IPS DF 19.7 (cell line): ENCODE results near the gene LYPD6B.

Experiments
- DNase-seq: peaks from one replicate; pipeline ENCODE4 v3.0.0-alpha.2; 2013; ENCODE audit warnings: low read depth, low spot score

The LYPD6B gene, protein sequence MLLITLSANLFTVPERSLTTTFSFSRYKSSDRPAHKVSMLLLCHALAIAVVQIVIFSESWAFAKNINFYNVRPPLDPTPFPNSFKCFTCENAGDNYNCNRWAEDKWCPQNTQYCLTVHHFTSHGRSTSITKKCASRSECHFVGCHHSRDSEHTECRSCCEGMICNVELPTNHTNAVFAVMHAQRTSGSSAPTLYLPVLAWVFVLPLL

DNA sequence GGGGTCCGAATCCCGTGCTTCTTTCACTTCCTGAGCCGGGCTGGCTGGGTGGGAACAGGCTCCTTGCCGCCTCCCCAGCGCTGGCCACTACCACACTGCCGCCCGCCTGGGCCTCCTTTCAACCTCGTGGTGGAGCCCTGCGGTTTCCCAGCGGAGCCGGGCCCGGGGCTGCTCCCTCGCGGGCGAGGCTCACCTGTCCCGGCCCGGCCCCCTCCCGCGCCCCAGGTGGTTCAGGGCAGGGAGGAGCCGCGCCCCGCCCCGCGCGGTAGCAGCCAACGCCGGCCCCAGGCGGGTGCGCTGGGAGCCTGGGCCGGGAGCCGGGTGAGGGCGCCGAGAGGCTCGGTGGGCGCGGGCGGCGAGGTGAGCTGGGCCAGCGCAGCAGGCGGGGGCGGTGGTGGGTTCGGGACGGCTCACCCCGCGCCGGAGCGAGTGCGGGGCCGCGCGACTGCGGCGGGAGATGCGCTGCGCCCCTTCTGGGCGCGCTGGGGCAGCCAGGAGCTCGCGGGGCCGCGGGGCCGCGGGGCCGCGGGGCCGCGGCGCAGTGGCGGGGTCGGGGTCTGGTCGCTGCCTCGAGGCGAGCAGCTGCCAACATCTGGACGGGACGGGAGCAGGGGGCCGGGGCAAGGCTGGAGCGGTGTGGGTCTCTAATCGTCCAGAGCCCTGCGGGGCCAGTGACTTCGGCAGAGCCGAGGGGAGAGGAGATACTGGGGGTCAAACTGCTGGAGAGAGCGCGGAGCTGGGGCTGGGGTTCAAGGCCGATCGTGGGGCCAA, at the start of gene LYPD6B:
Gene LYPD6B (plus strand): TSS at position 258 of the 771 bp plus-strand sequence. CDS start 92,250 bp downstream, outside the sequence.
- DNase-seq: no peak

- DNase-seq: peak; percentile 50
Measured at GRCh38 chr2:148989882-148990493, 48.5 kb upstream of the LYPD6B start.

DNA sequence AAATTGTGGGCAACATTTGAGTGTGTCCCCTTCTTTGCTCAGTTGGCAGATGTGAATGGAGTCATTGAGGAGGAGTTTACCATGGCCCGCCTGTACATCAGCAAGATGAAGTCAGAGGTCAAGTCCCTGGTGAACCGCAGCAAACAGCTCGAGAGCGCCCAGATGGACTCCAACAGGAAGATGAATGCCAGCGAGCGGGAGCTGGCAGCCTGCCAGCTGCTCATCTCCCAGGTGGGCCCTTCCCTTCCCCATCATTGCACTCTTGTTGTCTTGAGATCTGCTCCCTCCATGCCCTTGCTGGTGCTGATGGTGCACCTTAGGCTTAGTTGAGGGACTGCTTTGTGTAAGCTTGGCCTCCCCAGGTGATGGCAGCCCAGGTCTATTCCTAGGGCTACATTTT, 47.5 kb upstream of the LYPD6B start:
- no peak for DNase-seq

- DNase-seq: no peak
Measured at GRCh38 chr2:148992448-148992847, 46.1 kb upstream of the LYPD6B start.

GRCh38 chr2:148993351-148993750, 45.1 kb upstream of the LYPD6B start:
- no peak for DNase-seq

DNA sequence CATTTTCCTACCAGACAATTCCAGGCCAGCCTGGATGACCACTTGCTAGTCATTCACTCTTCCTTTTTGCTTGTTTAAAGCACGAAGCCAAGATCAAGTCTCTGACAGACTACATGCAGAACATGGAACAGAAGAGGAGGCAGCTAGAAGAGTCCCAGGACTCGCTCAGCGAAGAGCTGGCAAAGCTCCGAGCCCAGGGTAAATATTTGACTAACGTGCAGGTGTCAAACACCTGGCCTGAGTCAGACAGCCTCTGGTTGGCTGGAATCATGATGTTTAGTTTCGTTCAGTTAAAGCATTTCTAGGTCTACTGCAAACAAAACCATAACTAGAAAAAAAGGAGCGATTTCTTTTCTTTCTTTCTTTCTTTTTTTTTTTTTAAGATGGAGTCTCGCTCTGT, 44.2 kb upstream of the LYPD6B start:
- no peak for DNase-seq

DNA sequence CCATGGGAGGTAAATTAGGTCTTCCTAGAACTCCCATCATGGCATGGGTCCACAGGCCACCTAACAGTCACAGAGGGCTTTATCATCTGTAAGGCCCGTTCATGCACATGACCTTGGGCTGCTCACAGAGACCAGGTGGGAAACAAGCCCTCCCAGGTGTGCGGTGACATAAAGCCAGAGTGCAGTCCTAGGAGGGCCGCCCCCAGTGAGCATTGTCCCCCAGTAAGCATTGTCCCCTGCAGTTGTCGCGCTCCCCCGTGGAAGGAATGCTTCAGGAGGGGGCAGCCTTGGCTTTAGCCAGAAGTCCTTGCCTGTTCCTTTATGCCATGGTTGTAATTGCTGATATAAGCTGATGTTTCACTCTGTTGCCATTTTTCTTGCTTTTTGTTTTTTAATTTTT, 41.7 kb upstream of the LYPD6B start:
- no peak for DNase-seq

- DNase-seq: no peak
Measured at GRCh38 chr2:148998165-148998830, 40.2 kb upstream of the LYPD6B start.

DNA sequence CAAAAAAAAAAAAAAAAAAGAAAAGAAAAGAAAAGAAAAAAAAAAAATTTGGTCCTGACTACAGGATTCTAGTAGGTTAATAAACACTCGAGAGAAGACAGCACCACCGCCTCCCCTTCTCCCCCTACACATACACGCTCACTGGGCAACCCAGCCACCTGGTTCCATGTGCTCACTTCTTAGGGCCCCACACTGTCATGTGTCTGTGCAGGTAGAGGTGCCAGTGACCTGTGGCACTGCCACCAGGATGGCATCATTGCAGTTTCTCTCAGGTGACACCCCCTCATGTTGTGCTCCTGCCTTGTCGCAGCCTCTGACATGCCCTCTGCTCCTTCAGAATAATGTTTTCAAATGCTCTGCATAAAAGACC, 39.7 kb upstream of the LYPD6B start:
- no peak for DNase-seq

GRCh38 chr2:148999451-148999921, 39.0 kb upstream of the LYPD6B start:
- DNase-seq: no peak

DNA sequence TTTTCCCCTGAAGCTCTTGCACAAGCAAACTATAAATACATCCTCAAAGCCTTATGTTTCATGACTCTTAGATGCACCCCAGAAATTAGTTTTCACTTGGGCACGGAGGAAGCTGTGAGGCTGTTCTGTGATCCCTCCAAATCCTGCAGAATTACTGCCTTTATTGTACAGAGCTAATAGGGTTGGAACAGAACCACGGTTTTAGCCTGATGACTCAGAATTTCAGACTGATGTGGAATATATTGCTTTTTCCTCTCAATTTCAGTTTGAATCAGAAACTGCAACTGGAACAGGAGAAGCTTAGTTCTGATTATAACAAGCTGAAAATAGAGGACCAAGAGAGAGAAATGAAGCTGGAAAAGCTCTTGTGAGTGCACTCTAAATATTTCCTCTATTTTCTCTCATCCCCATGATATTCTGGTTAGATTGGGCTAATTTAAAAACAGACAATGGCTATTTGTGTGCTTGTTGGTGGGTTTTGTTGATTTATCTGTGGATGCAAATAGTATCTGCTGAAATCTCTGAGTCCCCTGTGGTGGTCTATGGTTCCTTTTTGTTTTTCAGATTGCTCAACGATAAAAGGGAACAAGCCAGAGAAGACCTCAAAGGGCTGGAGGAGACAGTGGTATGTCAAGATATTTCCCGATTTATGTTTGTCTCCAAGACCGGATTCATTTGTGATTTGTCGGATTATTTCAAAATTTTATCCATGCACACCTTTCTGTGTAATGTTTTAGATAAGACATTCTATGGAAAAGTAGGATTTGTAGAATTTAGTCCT, 38.2 kb upstream of the LYPD6B start:
- no peak for DNase-seq

- no peak for DNase-seq
Measured at GRCh38 chr2:149001496-149001895, 37.0 kb upstream of the LYPD6B start.

- DNase-seq: no peak
Measured at GRCh38 chr2:149002378-149002890, 36.1 kb upstream of the LYPD6B start.

GRCh38 chr2:149002891-149003740, 35.4 kb upstream of the LYPD6B start:
- no peak for DNase-seq

GRCh38 chr2:149004836-149005235, 33.7 kb upstream of the LYPD6B start:
- no peak for DNase-seq

GRCh38 chr2:149005471-149006077, 32.9 kb upstream of the LYPD6B start:
- DNase-seq: no peak

GRCh38 chr2:149006883-149007543, 31.5 kb upstream of the LYPD6B start:
- no peak for DNase-seq

- DNase-seq: no peak
Measured at GRCh38 chr2:149008381-149008780, 30.1 kb upstream of the LYPD6B start.
